Liver (tissue), 3 donors: Measurements from ENCODE around the gene PIK3R3.

Experiments used
- ATF3 ChIP-seq: IDR thresholded peaks from 2 replicates; pipeline ENCODE4 v1.6.1; 2016; ENCODE audit warnings: antibody characterized with exemption
- CTCF ChIP-seq: fragments of 150-350 bp; IDR thresholded peaks from 2 replicates; pipeline ENCODE4 v1.5.1; 2017; ENCODE audit warnings: improper control_type of control experiment, low read depth, low read length; ENCODE audit not compliant: missing input control
- FOXA2 ChIP-seq: IDR thresholded peaks from 2 replicates; pipeline ENCODE4 v1.6.1; 2016; ENCODE audit warnings: antibody characterized with exemption
- JUND ChIP-seq, 2 donors: IDR thresholded peaks; 2 replicates each; pipeline ENCODE4 v1.6.1; 2016; ENCODE audit warnings: antibody characterized with exemption in 2 of 2
- MAX ChIP-seq: IDR thresholded peaks from 2 replicates; pipeline ENCODE4 v1.6.1; 2016; ENCODE audit warnings: antibody characterized with exemption
- RAD21 ChIP-seq, 2 donors: IDR thresholded peaks; 2 replicates each; pipeline ENCODE4 v1.6.1; 2016; ENCODE audit warnings: antibody characterized with exemption in 2 of 2, mild to moderate bottlenecking in 2 of 2
- RXRA ChIP-seq, 2 donors: IDR thresholded peaks; 2 replicates each; pipeline ENCODE4 v1.6.1; 2017 to 2018; ENCODE audit warnings: antibody characterized with exemption in 2 of 2, mild to moderate bottlenecking in 1 of 2
- ZBTB33 ChIP-seq: IDR thresholded peaks from 2 replicates; pipeline ENCODE4 v1.6.1; 2016; ENCODE audit warnings: antibody characterized with exemption
- donor health status: healthy.
- donor health status: healthy.

- TF ChIP-seq CTCF, result no peak
- no peak for TF ChIP-seq ATF3
- TF ChIP-seq RAD21 (IDR thresholded peaks at IDR 0.05), result no peak
- no peak for TF ChIP-seq JUND (IDR thresholded peaks at IDR 0.05)
- no peak for TF ChIP-seq FOXA2
- no peak for TF ChIP-seq RXRA (IDR thresholded peaks at IDR 0.05)
- no peak for TF ChIP-seq MAX
- TF ChIP-seq ZBTB33, result no peak
Measured at GRCh38 chr1:46019348-46019747, 113.1 kb downstream of the PIK3R3 start.
